ENCODE data around the gene MT2A.

MT2A gene

GRCh38 chr16:56593573-56594291 is 14.7 kb upstream of the MT2A start:
- ChIA-PET CTCF (interaction anchor here (1.3 kb wide), 1 partner anchor 17 kb away, joined by 6 read pairs; no protein-coding TSS in a partner anchor), POLR2A (no interaction called here)
- TF ChIP-seq CTCF (IDR thresholded peaks at IDR 0.05; ENCODE audit: control extremely low read depth, extremely low read depth, low read depth, missing control alignments): no peak
- no peak for DNase-seq (ENCODE audit: extremely low spot score)

- ChIA-PET POLR2A (no interaction called here), CTCF (interaction anchor here (1.3 kb wide), 1 partner anchor 17 kb away, joined by 6 read pairs; no protein-coding TSS in a partner anchor)
- TF ChIP-seq CTCF (IDR thresholded peaks at IDR 0.05; ENCODE audit: control extremely low read depth, extremely low read depth, low read depth, missing control alignments): no peak
- no peak for DNase-seq (ENCODE audit: extremely low spot score)
Observed at GRCh38 chr16:56594292-56594619, 14.1 kb upstream of the MT2A start.

GRCh38 chr16:56600398-56600999 is 7.9 kb upstream of the MT2A start:
- peak; percentile 63 for TF ChIP-seq CTCF (IDR thresholded peaks at IDR 0.05; ENCODE audit: control extremely low read depth, extremely low read depth, low read depth, missing control alignments)
- POLR2A ChIA-PET: interaction anchor here (0.5 kb wide), 1 partner anchor 304 kb away, joined by 6 read pairs; no protein-coding TSS in a partner anchor
- CTCF ChIA-PET: interaction anchor here (1.0 to 4.4 kb wide), 15 partner anchors 9 to 153 kb away, joined by 3 to 28 read pairs (median 4); partner anchors contain the start of gene MT1E
- DNase-seq (ENCODE audit: extremely low spot score): peak; percentile 57

GRCh38 chr16:56601325-56601724 is 7.1 kb upstream of the MT2A start:
- CTCF ChIA-PET: interaction anchor here (1.0 to 4.4 kb wide), 14 partner anchors 9 to 154 kb away, joined by 3 to 28 read pairs (median 4); partner anchors contain the start of gene MT1E
- no peak for DNase-seq (ENCODE audit: extremely low spot score)
- no peak for TF ChIP-seq CTCF (IDR thresholded peaks at IDR 0.05; ENCODE audit: control extremely low read depth, extremely low read depth, low read depth, missing control alignments)
- POLR2A ChIA-PET: no interaction called here

- ChIA-PET POLR2A (no interaction called here), CTCF (interaction anchor here (0.6 to 4.4 kb wide), 8 partner anchors 10 to 143 kb away, joined by 3 to 35 read pairs (median 3); no protein-coding TSS in a partner anchor)
- DNase-seq (ENCODE audit: extremely low spot score): no peak
- peak; percentile 27 for TF ChIP-seq CTCF (IDR thresholded peaks at IDR 0.05; ENCODE audit: control extremely low read depth, extremely low read depth, low read depth, missing control alignments)
Observed at GRCh38 chr16:56603589-56603988, 4.8 kb upstream of the MT2A start.

- POLR2A ChIA-PET: no interaction called here
- DNase-seq (ENCODE audit: extremely low spot score): no peak
- TF ChIP-seq CTCF (IDR thresholded peaks at IDR 0.05; ENCODE audit: control extremely low read depth, extremely low read depth, low read depth, missing control alignments): no peak
- CTCF ChIA-PET: interaction anchor here (0.9 to 4.3 kb wide), 4 partner anchors 29 to 359 kb away, joined by 3 to 35 read pairs (median 4); no protein-coding TSS in a partner anchor
Observed at GRCh38 chr16:56604966-56605365, 3.4 kb upstream of the MT2A start.
